ENCODE results near the gene LEP.

DNA sequence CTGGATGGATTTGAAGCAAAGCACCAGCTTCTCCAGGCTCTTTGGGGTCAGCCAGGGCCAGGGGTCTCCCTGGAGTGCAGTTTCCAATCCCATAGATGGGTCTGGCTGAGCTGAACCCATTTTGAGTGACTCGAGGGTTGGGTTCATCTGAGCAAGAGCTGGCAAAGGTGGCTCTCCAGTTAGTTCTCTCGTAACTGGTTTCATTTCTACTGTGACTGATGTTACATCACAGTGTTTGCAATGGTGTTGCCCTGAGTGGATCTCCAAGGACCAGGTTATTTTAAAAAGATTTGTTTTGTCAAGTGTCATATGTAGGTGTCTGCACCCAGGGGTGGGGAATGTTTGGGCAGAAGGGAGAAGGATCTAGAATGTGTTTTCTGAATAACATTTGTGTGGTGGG is 14.2 kb downstream of the LEP start:
- TF ChIP-seq, protein P1, sequence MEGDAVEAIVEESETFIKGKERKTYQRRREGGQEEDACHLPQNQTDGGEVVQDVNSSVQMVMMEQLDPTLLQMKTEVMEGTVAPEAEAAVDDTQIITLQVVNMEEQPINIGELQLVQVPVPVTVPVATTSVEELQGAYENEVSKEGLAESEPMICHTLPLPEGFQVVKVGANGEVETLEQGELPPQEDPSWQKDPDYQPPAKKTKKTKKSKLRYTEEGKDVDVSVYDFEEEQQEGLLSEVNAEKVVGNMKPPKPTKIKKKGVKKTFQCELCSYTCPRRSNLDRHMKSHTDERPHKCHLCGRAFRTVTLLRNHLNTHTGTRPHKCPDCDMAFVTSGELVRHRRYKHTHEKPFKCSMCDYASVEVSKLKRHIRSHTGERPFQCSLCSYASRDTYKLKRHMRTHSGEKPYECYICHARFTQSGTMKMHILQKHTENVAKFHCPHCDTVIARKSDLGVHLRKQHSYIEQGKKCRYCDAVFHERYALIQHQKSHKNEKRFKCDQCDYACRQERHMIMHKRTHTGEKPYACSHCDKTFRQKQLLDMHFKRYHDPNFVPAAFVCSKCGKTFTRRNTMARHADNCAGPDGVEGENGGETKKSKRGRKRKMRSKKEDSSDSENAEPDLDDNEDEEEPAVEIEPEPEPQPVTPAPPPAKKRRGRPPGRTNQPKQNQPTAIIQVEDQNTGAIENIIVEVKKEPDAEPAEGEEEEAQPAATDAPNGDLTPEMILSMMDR (IDR thresholded peaks at IDR 0.05): no peak
- TF ChIP-seq, protein P2, sequence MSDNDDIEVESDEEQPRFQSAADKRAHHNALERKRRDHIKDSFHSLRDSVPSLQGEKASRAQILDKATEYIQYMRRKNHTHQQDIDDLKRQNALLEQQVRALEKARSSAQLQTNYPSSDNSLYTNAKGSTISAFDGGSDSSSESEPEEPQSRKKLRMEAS (IDR thresholded peaks at IDR 0.05): no peak
- TF ChIP-seq POLR2A (IDR thresholded peaks at IDR 0.05; ENCODE audit: low read length) (no peak), ZFP36 (IDR thresholded peaks at IDR 0.05; ENCODE audit: borderline replicate concordance, partially characterized antibody) (no peak), SMC3 (IDR thresholded peaks at IDR 0.05) (no peak), CBX8 (IDR thresholded peaks at IDR 0.05) (no peak), EHMT2 (IDR thresholded peaks at IDR 0.05; ENCODE audit: low read depth) (no peak), RAD21 (conservative IDR thresholded peaks at IDR 0.05 in 1 of 2, IDR thresholded peaks at IDR 0.05 in 1 of 2) (no peak), MAFK (IDR thresholded peaks at IDR 0.05; ENCODE audit: partially characterized antibody) (no peak)

All from A549 (cell line).